BLaER1 treated with 17β-estradiol and CSF1 and Interleukin-3, amounts not matched to agents 10 nM and 100 nM (cell line): ENCODE data around the gene SLC8A1.

Experiments
- H3K27ac ChIP-seq, 11 experiments: shearing (Covaris generic); formaldehyde crosslinking; 2 replicates each; pipeline ENCODE4 v1.8.1; 2022
- H3K27me3 ChIP-seq, 11 experiments: shearing (Covaris generic); formaldehyde crosslinking; 2 replicates each; pipeline ENCODE4 v1.8.1; 2022
- H3K36me3 ChIP-seq, 11 experiments: shearing (Covaris generic); formaldehyde crosslinking; 2 replicates each; pipeline ENCODE4 v1.8.1; 2022
- H3K4me1 ChIP-seq, 10 experiments: shearing (Covaris generic); formaldehyde crosslinking; 2 replicates each; pipeline ENCODE4 v1.8.1; 2022
- H3K4me2 ChIP-seq, 11 experiments: shearing (Covaris generic); formaldehyde crosslinking; 2 replicates each; pipeline ENCODE4 v1.8.1; 2022
- H3K4me3 ChIP-seq, 10 experiments: shearing (Covaris generic); formaldehyde crosslinking; 2 replicates each; pipeline ENCODE4 v1.8.1; 2022
- H3K9ac ChIP-seq, 11 experiments: shearing (Covaris generic); formaldehyde crosslinking; 2 replicates each; pipeline ENCODE4 v1.8.1; 2022
- H3K9me3 ChIP-seq, 11 experiments: shearing (Covaris generic); formaldehyde crosslinking; replicated peaks in 1 of 11; 2 replicates each; pipeline ENCODE4 v1.8.1; 2022
- H4K20me1 ChIP-seq, 11 experiments: shearing (Covaris generic); formaldehyde crosslinking; 2 replicates each; pipeline ENCODE4 v1.8.1; 2022
- Cebpa-rat ChIP-seq, 11 experiments: shearing (Covaris generic); IDR thresholded peaks; 2 replicates each; pipeline ENCODE4 v1.8.1; 2022

SLC8A1 gene

GRCh38 chr2:40409734-40410133 is 42.2 kb downstream of the SLC8A1 start:
- Histone ChIP-seq H3K9me3 (no peaks in the 10 kb centered on the region), H4K20me1 (no peaks in the 10 kb centered on the region), H3K27me3 (no peaks in the 10 kb centered on the region), H3K4me2 (no peak overlapping the region), H3K4me1 (no peaks in the 10 kb centered on the region; a peak in 1 of 20 replicates), H3K36me3 (peaks cover 0 to 8% (median 0%) of the 10 kb centered on the region in 11 experiments; a peak in 2 of 22 replicates), H3K27ac (no peak overlapping the region), H3K9ac (no peak overlapping the region), H3K4me3 (no peak overlapping the region)
- TF ChIP-seq Cebpa-rat (IDR thresholded peaks at IDR 0.05), result no peak

GRCh38 chr2:40406485-40407289 is 45.2 kb downstream of the SLC8A1 start:
- no peak for TF ChIP-seq Cebpa-rat (IDR thresholded peaks at IDR 0.05)
- Histone ChIP-seq H3K4me1 (no peaks in the 10 kb centered on the region; a peak in 1 of 20 replicates), H3K9me3 (peaks cover 0 to 9% (median 0%) of the 10 kb centered on the region in 11 experiments; a peak in 4 of 22 replicates), H3K27ac (no peak overlapping the region), H3K36me3 (peaks cover 0 to 8% (median 0%) of the 10 kb centered on the region in 11 experiments; a peak in 2 of 22 replicates), H3K9ac (no peak overlapping the region), H3K4me3 (no peak overlapping the region), H3K27me3 (no peaks in the 10 kb centered on the region), H4K20me1 (no peaks in the 10 kb centered on the region), H3K4me2 (no peak overlapping the region)

DNA sequence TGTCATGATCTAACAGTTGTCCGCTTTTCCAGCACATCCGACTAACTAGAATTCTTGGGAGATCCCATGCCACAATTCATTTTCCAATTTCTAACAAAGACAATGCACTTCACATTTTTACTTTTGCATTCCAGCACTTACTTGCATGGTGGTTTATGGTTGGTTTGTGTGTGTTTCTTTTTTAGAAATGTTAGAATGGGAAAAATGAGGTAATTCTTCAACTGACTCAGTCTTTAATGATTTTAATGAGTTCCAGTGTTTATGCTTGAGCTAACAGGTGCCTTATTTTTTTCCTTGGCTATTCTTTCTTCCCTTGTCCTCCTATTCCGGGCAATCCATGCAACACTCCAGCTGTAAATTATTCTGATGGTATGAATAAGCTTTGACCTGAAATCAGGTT is 46.4 kb downstream of the SLC8A1 start:
- no peak overlapping the region for H3K4me3 ChIP-seq
- H3K36me3 ChIP-seq, result peaks cover 0 to 9% (median 0%) of the 10 kb centered on the region in 11 experiments; a peak in 2 of 22 replicates
- peaks cover 0 to 3% (median 0%) of the 10 kb centered on the region in 10 experiments; a peak in 1 of 20 replicates for H3K4me1 ChIP-seq
- no peak overlapping the region for H3K4me2 ChIP-seq
- H3K9ac ChIP-seq, result no peak overlapping the region
- H3K9me3 ChIP-seq, result peaks cover 0 to 16% (median 5%) of the 10 kb centered on the region in 11 experiments; a peak in 9 of 22 replicates
- TF ChIP-seq Cebpa-rat (IDR thresholded peaks at IDR 0.05), result no peak
- no peaks in the 10 kb centered on the region for H4K20me1 ChIP-seq
- no peak overlapping the region for H3K27ac ChIP-seq
- H3K27me3 ChIP-seq, result no peaks in the 10 kb centered on the region

DNA sequence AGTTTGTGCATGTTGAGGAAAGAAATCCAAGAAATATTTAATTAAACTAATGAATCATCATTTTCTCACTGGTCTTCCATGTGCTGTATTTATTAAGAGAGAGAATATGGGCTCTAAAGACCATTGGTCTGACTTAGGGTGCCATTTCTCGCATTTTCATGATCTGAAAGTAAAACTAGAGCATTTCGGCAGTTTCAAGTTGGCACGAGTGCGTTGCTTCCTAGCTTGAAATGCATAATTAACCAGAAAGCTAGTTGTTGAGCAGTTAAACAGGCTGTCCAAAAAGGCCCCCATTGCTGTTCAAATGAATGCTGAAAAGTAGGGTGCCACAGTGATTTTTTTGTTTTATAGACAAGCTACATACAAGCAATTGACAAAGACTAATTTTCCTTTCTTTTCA is 47.4 kb downstream of the SLC8A1 start:
- Histone ChIP-seq H3K4me3 (no peak overlapping the region), H3K4me2 (no peak overlapping the region), H3K4me1 (peaks cover 0 to 4% (median 0%) of the 10 kb centered on the region in 10 experiments; a peak in 1 of 20 replicates), H3K36me3 (peaks cover 0 to 9% (median 0%) of the 10 kb centered on the region in 11 experiments; a peak in 2 of 22 replicates), H3K27ac (no peak overlapping the region), H3K27me3 (no peaks in the 10 kb centered on the region), H3K9ac (no peak overlapping the region), H4K20me1 (no peaks in the 10 kb centered on the region), H3K9me3 (peaks cover 0 to 24% (median 7%) of the 10 kb centered on the region in 11 experiments; a peak in 10 of 22 replicates)
- no peak for TF ChIP-seq Cebpa-rat (IDR thresholded peaks at IDR 0.05)

- H3K27me3 ChIP-seq, result no peaks in the 10 kb centered on the region
- no peak for TF ChIP-seq Cebpa-rat (IDR thresholded peaks at IDR 0.05)
- no peaks in the 10 kb centered on the region for H4K20me1 ChIP-seq
- H3K4me2 ChIP-seq, result no peak overlapping the region
- no peak overlapping the region for H3K9ac ChIP-seq
- H3K9me3 ChIP-seq, result peaks cover 0 to 24% (median 7%) of the 10 kb centered on the region in 11 experiments; a peak in 10 of 22 replicates
- no peak overlapping the region for H3K4me3 ChIP-seq
- H3K27ac ChIP-seq, result no peak overlapping the region
- peaks cover 0 to 4% (median 0%) of the 10 kb centered on the region in 10 experiments; a peak in 1 of 20 replicates for H3K4me1 ChIP-seq
- peaks cover 0 to 9% (median 0%) of the 10 kb centered on the region in 11 experiments; a peak in 2 of 22 replicates for H3K36me3 ChIP-seq
Observed at GRCh38 chr2:40403233-40403836, 48.6 kb downstream of the SLC8A1 start.

DNA sequence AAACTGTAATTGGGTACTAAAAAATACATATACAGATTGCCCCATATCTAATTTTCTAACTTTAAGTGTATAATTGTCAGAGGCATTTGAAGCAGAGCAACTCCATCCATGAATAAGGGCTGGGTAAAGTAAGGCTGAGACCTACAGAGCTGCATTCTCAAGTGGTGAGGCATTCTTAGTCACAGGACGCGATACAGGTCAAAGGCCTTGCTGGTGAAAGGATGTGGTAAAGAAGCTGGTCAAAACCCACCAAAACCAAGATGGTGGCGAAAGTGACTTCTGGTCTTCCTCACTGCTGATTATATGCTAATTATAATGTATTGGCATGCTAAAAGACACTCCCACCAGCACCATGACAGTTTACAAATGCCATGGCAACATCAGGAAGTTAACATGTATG is 50.0 kb downstream of the SLC8A1 start:
- H3K9ac ChIP-seq, result no peak overlapping the region
- H3K27ac ChIP-seq, result no peak overlapping the region
- no peak overlapping the region for H3K4me2 ChIP-seq
- H3K27me3 ChIP-seq, result no peaks in the 10 kb centered on the region
- no peak overlapping the region for H3K4me3 ChIP-seq
- H4K20me1 ChIP-seq, result no peaks in the 10 kb centered on the region; a peak in 1 of 22 replicates
- H3K4me1 ChIP-seq, result peaks cover 0 to 4% (median 0%) of the 10 kb centered on the region in 10 experiments; a peak in 3 of 20 replicates
- H3K36me3 ChIP-seq, result peaks cover 0 to 9% (median 2%) of the 10 kb centered on the region in 11 experiments; a peak in 2 of 22 replicates
- TF ChIP-seq Cebpa-rat (IDR thresholded peaks at IDR 0.05), result no peak
- peaks cover 0 to 24% (median 7%) of the 10 kb centered on the region in 11 experiments; a peak in 10 of 22 replicates for H3K9me3 ChIP-seq

- Histone ChIP-seq H3K9me3 (peaks cover 0 to 24% (median 7%) of the 10 kb centered on the region in 11 experiments; a peak in 10 of 22 replicates), H3K9ac (no peak overlapping the region), H4K20me1 (no peaks in the 10 kb centered on the region; a peak in 1 of 22 replicates), H3K27ac (no peak overlapping the region), H3K4me3 (no peak overlapping the region), H3K27me3 (no peaks in the 10 kb centered on the region), H3K4me2 (no peak overlapping the region; a peak in 1 of 22 replicates), H3K36me3 (peaks cover 0 to 9% (median 0%) of the 10 kb centered on the region in 11 experiments; a peak in 1 of 22 replicates), H3K4me1 (peaks cover 0 to 14% (median 8%) of the 10 kb centered on the region in 10 experiments; a peak in 13 of 20 replicates)
- TF ChIP-seq Cebpa-rat (IDR thresholded peaks at IDR 0.05), result no peak
Observed at GRCh38 chr2:40400336-40400953, 51.4 kb downstream of the SLC8A1 start.

DNA sequence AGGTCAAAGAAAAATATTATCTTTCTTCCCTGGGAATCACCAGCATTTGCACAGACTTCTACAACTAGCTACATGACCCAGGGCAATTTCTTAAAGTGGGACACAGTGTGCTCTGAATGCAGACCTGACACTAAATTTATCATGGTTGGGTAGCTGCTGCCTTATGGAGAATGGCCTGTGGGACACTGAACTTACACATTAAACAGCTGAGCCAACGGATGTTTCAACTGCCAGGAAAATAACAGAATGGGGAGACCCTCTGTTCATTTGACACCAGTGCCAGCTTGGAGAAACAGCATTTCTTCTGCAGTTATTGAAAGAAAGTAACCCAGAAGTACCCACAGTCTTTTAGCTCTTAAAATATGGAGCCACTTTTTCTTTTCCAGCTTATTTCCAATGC is 54.1 kb downstream of the SLC8A1 start:
- peaks cover 0 to 9% (median 0%) of the 10 kb centered on the region in 11 experiments; a peak in 1 of 22 replicates for H3K36me3 ChIP-seq
- no peaks in the 10 kb centered on the region for H3K27me3 ChIP-seq
- no peak for TF ChIP-seq Cebpa-rat (IDR thresholded peaks at IDR 0.05)
- no peak overlapping the region for H3K9ac ChIP-seq
- H3K4me1 ChIP-seq, result peaks cover 4 to 34% (median 11%) of the 10 kb centered on the region in 10 experiments; a peak in 15 of 20 replicates
- H3K4me3 ChIP-seq, result no peak overlapping the region
- no peak overlapping the region for H3K27ac ChIP-seq
- peaks cover 0 to 24% (median 7%) of the 10 kb centered on the region in 11 experiments; a peak in 9 of 22 replicates for H3K9me3 ChIP-seq
- no peaks in the 10 kb centered on the region; a peak in 1 of 22 replicates for H4K20me1 ChIP-seq
- no peak overlapping the region for H3K4me2 ChIP-seq
